Ovary (tissue), 9 donors: ENCODE measurements around the gene FXYD5. TPM values are rescaled to one million over a fixed set of nuclear protein-coding genes. Genes with fewer than 3 reads are reported as not detected.

ENCODE experiments used
- DNase-seq, 5 donors: peaks; one replicate each; pipeline ENCODE4 v3.0.0-alpha.2; 2019 to 2020
- H3K27ac ChIP-seq, 2 donors: fragments of 200-600 bp; one replicate each; pipeline versions ENCODE4 v1.5.1 to v1.8.0; 2019 to 2022
- H3K27me3 ChIP-seq: fragments of 200-600 bp; one replicate; pipeline ENCODE4 v1.8.0; 2022
- H3K36me3 ChIP-seq: fragments of 200-600 bp; sonication (generic); one replicate; pipeline ENCODE4 v1.5.1; 2019
- H3K4me1 ChIP-seq: one replicate; pipeline ENCODE4 v1.8.1; 2013; ENCODE audit warnings: mild to moderate bottlenecking, moderate library complexity; ENCODE audit not compliant: insufficient read depth
- H3K4me3 ChIP-seq: fragments of 200-600 bp; sonication (generic); one replicate; pipeline ENCODE4 v1.5.1; 2017
- H3K9me3 ChIP-seq, 2 donors: fragments of 200-600 bp in 1 of 2; sonication (generic) in 1 of 2; one replicate each; pipeline versions ENCODE4 v1.5.1 to v1.8.1; 2013 to 2019; ENCODE audit warnings: mild to moderate bottlenecking in 1 of 2, moderate library complexity in 1 of 2
- CTCF ChIP-seq, 3 donors: fragments of 450-650 bp in 2 of 3; fragments of 200-600 bp in 1 of 3; IDR thresholded peaks; one replicate each; pipeline versions ENCODE4 v1.5.1 to v1.8.0; 2016 to 2022; ENCODE audit warnings: antibody characterized with exemption in 3 of 3, mild to moderate bottlenecking in 1 of 3
- EP300 ChIP-seq: sonication (generic); formaldehyde crosslinking; IDR thresholded peaks from one replicate; pipeline ENCODE4 v1.6.1; 2017; ENCODE audit warnings: antibody characterized with exemption
- POLR2A ChIP-seq: fragments of 450-650 bp; IDR thresholded peaks from one replicate; pipeline ENCODE4 v1.6.1; 2017; ENCODE audit warnings: antibody characterized with exemption, mild to moderate bottlenecking, moderate library complexity
- WGBS, 3 donors: extraction: QIAGEN DNeasy Blood & Tissue Kit in 1 of 3; methylation state at CpG; one replicate each; pipeline versions ENCODE4 v1.1.5 to v1.1.7; 2013 to 2017; 5-methylcytosine and 5-hydroxymethylcytosine counted together
- intact Hi-C, 4 donors: fragments of 100-400 bp; cut with DNase I; formaldehyde crosslinking; loops; one replicate each; pipeline versions ENCODE4 v1.11.0 to v1.15.1; 2022 to 2023
- polyA plus RNA-seq, 2 donors: library from polyadenylated mRNA; stranded (reverse); fragments of 200-250 nt in 1 of 2; fragments of 350-450 nt in 1 of 2; fragmentation: Illumina TruSeq in 1 of 2; extraction: RNeasy Lipid Tissue Mini Kit (QIAGEN cat#74804) in 1 of 2; gene quantifications; one replicate each; pipeline ENCODE4 v1.2.3, GENCODE V29; 2013 to 2014
- total RNA-seq, 7 donors: library from RNA; depleted of rRNA in 2 of 7; stranded (reverse); fragments of >200 nt in 2 of 7; fragmentation: NEBNext Ultra II Directional in 3 of 7; extraction: Animal tissue kit (Norgen Biotek cat#: 25700) in 3 of 7; gene quantifications; one replicate each; pipeline versions ENCODE4 v1.1.0 to v1.2.4, GENCODE V29; 2016 to 2023
- donor health status: DM: no; HTN: no; CAD: no; lungs with moderate emphysema.
- donor health status: DM: no; HTN: no; CAD: no.
- donor health status: Bipolar disorder and iron deficiency.
- donor health status: DM: yes; HTN: yes; CAD: no.
- donor health status: DM: no; HTN: no; CAD: no.
- donor health status: DM: yes; HTN: yes; CAD: no.

Gene FXYD5
- total and polyA plus RNA-seq, 9 donors: 8.2 to 79.3 (median 22.7) TPM

GRCh38 chr19:35110974-35111373 lies 43.6 kb upstream of the FXYD5 start:
- no peaks in the 10 kb centered on the region for H3K9me3 ChIP-seq
- intact Hi-C loops: no loop called here
- DNase-seq: no peak
- peaks cover 4% of the 10 kb centered on the region for H3K4me1 ChIP-seq
- H3K4me3 ChIP-seq: no peak overlapping the region
- H3K27ac ChIP-seq: no peak overlapping the region
- H3K36me3 ChIP-seq: no peaks in the 10 kb centered on the region
- H3K27me3 ChIP-seq: no peaks in the 10 kb centered on the region
- WGBS, 3 donors: 41 to 57% (median 45%) methylated on average over 7 to 9 of the region's 9 CpGs
- TF ChIP-seq CTCF (IDR thresholded peaks at IDR 0.05): no peak
- no peak for TF ChIP-seq EP300
- TF ChIP-seq POLR2A: no peak

GRCh38 chr19:35112995-35113688 lies 41.4 kb upstream of the FXYD5 start:
- intact Hi-C loops: no loop called here
- H3K27ac ChIP-seq: no peak overlapping the region
- H3K36me3 ChIP-seq: no peaks in the 10 kb centered on the region
- no peak for TF ChIP-seq EP300
- no peak for TF ChIP-seq POLR2A
- no peak for TF ChIP-seq CTCF (IDR thresholded peaks at IDR 0.05)
- no peaks in the 10 kb centered on the region for H3K27me3 ChIP-seq
- H3K9me3 ChIP-seq: no peaks in the 10 kb centered on the region
- no peak overlapping the region for H3K4me3 ChIP-seq
- H3K4me1 ChIP-seq: peaks cover 6% of the 10 kb centered on the region
- WGBS, 3 donors: 83 to 89% (median 84%) methylated on average over 15 of the region's 15 CpGs
- DNase-seq: no peak

GRCh38 chr19:35114353-35115176 lies 40.0 kb upstream of the FXYD5 start:
- Histone ChIP-seq H3K36me3 (no peaks in the 10 kb centered on the region), H3K27ac (peak overlapping the region in 1 of 2 donors; percentile 59), H3K27me3 (no peaks in the 10 kb centered on the region), H3K9me3 (no peaks in the 10 kb centered on the region), H3K4me1 (peaks cover 14% of the 10 kb centered on the region), H3K4me3 (peak overlapping the region; percentile 17)
- intact Hi-C loops: no loop called here
- TF ChIP-seq POLR2A (no peak), CTCF (IDR thresholded peaks at IDR 0.05) (peak; percentile 84 to 86 (median 85))
- 5 to 7% (median 6%) methylated on average over 23 of the region's 23 CpGs for WGBS, 3 donors
- DNase-seq: peak; percentile 42 to 84 (median 79)

GRCh38 chr19:35115177-35115951 lies 39.2 kb upstream of the FXYD5 start, which contains the start of gene FXYD3:
Gene FXYD3 (plus strand): TSS chr19:35115823. CDS start chr19:35119377, 3,554 bp downstream.
- H3K27ac ChIP-seq: peak within 1 kb of the TSS in 1 of 2 donors; percentile 59
- H3K27me3 ChIP-seq: no peaks in the 10 kb centered on the region
- H3K4me1 ChIP-seq: peaks cover 14% of the 10 kb centered on the region
- 52 to 54% (median 54%) methylated on average over 11 to 14 of the region's 14 CpGs for WGBS, 3 donors
- DNase-seq: peak in 1 of 5 donors; percentile 55
- no peaks in the 10 kb centered on the region for H3K9me3 ChIP-seq
- intact Hi-C loops: no loop called here
- peak within 1 kb of the TSS; percentile 17 for H3K4me3 ChIP-seq
- no peaks in the 10 kb centered on the region for H3K36me3 ChIP-seq
- TF ChIP-seq CTCF (IDR thresholded peaks at IDR 0.05) (no peak), EP300 (no peak), POLR2A (no peak)
